Anterior cingulate cortex (tissue), 58 donors: Measurements from ENCODE around the gene LINC00305.

Experiments used
- DNase-seq, 58 donors: peaks; one replicate each; lab custom pipeline; 2025; lab: John Stamatoyannopoulos, UW

LINC00305 gene

DNA sequence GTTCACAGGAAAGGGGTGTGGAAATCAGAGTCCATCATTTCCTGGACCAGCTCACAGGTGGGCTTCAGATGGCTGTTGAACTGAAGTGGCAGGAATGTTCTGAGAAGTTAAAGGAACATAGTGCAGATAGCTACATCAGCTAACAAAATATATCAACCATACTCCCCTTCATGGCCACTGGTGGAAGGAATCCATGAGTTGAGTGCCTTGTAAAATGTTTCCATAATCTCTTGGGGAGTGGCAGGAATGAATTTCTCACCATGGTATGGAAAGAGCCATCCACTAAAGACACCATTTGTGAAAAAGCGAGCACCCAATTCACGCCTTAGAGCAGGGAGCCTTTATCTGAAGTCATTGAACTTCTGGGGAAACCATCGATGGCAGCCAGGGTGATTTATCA, at the start of gene LINC00305:
LINC00305 (minus strand) TSS at position 101 of the 400 bp plus-strand sequence.
- DNase-seq, result no peak

DNA sequence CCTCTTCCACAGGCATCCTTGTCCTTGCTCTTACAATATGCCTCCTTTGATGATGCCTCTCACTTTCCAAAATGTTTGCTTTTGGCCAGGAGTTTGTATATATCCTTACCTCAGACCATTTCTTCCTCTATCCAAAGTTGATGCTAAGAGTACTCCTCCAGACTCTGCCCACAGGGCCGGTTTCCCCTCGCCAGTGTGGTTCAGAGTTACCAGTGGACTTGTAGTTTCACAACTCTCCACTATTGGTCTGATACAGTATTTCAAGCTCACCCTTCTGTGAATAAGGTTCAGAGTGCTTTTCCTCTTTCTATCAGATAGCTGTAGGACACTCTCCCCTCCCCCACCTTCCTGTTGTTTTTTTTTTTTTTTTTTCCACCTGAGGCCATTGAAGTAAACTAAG, 42.2 kb upstream of the LINC00305 start:
- no peak for DNase-seq

DNA sequence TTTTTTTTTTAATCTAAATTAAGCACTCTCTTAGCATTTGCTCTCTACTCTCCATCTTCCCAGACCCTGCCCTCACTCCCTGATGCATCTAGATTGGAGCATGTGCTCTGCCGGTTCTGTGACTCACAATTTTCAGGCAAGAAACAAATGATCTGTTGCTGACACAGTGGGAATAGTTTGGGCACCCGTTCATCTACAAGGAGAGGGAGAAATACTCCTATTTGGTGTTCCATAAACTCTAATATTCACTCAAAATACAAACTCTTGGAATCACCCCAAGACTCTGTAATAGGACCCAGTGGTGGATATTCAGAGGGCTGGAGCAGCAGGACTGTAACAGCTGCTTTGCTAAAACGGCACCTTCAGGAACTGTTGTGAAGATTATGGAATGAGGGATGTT, 37.1 kb upstream of the LINC00305 start:
- no peak for DNase-seq

DNA sequence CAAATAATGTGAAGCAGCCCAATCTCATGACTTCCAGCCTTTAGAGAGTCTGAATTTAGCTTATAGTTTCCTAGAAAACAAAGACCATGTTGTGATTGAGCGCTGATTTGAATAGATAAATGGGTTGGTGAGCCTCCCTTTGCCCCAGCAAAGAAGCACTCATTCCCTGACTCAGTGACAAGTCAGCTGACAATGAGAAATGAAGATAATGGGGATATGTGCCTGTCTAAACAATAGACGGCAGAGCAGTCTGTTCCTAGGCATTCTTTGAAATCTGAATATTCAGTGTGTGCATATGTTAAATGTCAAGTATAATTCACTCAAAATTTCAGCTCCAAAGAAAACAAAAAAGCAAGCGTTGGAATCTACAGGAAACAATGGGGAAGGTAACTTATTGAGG, 34.8 kb upstream of the LINC00305 start:
- DNase-seq, result no peak

DNA sequence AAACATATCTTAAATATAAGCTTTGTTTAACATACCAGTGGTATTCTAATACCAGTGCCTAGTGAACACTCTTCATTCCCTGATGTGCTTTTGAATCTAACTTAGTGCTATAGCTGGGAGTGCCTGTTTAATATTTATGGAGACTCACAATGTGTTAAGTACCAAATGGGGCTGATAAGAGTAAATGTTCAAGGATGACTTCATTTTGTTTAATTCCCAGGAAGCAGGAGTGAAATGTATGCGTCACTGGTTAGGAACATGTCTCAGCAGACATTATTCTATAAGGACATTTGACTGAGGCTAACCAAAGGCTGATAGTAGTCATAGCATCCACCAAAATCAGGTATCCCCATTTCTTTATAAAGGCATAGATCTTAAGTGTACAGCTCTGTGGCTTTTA, 31.7 kb upstream of the LINC00305 start:
- no peak for DNase-seq

DNA sequence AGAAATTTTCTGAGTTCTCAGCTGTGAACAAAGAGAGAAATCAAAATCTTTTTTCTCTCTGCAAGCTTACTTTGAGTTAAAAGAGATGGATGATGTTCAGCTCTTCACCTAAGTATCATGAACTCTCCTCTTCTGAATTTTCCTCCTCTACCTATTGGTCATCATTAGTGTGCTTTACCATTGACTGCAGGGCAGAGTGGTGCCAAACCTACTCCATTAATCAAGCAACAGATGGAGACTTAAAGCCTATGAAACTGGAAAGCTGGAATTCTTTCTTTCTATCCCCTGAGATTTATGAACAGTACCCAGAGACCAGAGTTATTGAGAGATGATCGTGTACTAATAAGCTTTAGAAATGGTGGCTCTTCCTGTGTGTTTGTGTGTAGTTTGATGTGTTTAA, 31.3 kb upstream of the LINC00305 start:
- no peak for DNase-seq

DNA sequence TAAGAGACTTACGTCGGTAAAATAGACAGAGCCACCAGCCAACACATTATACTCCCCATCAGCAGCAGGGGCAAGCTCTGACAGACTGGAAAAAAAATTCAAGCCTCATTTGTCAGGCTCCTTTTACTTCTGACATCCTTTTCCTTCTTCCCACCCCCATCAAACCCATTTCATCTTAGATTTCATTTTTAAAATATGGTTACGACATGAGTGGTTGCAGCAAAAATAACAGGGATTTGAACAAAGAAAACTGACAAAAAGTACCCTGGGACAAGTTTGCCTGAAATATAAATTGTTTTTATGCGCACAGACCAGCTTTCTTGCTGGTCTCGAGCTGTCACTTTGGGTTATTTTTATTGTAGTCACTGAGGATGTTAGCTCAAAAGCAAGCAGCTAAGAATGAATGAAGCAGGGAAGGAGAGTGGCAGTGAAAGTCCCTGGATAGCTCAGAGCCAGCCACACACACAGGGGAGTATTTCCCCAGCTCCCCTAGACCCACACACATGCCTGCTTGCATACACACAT, 30.7 kb upstream of the LINC00305 start:
- no peak for DNase-seq

DNA sequence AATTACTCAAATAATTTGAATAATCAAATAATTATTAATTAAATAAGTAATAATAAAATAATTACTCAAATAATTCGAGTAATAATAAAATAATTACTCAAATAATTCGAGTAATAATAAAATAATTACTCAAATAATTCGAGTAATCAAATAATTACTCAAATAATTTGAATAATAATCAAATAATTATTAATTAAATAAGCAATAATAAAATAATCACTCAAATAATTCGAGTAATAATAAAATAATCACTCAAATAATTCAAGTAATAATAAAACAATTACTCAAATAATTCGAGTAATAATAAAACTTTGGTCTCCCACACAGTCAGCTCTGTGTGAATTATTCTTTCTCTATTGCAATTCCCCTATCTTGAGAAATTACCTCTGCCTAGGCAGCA, 30.0 kb upstream of the LINC00305 start:
- no peak for DNase-seq

DNA sequence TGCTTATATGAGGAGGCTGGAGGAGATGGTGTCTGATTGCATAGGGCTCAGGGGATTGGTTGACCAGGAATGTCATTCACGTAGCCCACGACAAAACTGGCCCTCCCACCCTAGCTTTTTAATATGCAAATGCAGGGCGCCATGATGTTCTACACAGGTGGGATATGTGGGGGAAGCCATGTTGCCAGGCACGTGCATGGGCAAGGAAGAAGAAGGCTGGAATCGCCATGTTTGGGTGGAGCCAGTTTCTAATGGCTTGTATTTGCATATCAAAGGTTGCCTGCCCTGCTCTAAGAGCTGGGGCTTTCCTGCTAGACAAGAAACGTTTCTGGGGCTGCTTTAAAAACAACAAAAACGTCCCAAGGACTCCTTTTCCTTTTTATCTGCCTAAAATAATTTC, 26.5 kb upstream of the LINC00305 start:
- no peak for DNase-seq

DNA sequence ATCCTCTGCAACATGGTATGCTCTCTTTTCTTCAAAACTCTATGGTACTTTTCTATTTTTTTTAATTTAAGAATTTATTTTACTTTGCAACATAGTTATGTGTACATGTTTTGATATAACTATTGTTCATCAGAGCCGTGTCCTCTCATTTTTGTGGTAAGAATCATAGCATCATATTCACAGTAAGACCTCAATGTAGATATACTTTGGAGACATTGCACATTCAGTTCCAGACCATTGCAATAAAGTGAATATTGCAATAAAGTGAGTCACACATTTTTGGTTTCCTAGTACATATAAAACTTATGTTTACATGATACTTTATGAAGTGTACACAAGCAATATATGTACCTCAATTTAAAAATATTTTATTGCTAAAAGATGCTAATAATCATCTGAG, 22.7 kb upstream of the LINC00305 start:
- no peak for DNase-seq

DNA sequence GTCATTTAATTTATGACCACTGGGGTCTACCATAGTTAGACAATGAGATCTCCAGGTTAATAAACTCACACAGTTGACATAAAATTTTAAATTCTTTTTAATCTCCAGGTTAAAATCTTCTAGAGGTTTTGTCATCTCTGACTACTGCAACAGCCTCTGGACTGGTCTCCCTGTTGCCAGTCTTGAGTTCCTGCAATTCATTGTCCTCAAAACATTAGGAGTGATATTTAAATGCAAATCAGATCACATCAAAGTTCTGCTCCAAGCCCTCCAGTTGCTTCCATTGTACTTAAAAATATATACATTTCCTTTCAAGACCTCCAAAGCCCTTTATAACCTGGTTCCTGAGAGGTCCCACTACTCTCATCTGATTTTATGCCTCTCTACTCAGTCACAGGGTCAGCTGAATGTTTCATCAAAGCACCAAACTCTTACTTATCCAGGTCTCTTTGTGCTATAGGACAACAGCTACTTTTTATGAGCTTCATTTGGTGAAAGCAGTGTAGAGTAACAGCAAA, 18.6 kb upstream of the LINC00305 start:
- DNase-seq, result no peak

DNA sequence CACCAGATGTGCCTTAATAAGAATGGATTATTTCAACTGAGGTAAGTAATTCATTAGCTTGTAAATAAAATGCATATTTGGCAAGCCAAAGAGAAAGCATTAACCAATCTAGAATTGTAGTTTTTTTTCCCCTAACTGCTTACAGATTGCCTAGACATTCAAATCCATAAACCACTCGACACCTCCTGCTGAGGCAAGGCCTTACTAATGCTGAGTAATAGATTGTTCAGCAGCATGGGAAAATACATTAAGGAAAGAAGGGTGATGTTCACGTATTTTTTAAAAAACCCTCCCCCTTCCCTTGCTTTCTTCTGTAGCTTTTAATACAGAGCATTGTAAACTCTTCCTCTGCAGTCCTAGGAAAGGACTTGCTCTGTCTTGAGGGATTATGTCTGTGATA, 17.0 kb upstream of the LINC00305 start:
- no peak for DNase-seq

DNA sequence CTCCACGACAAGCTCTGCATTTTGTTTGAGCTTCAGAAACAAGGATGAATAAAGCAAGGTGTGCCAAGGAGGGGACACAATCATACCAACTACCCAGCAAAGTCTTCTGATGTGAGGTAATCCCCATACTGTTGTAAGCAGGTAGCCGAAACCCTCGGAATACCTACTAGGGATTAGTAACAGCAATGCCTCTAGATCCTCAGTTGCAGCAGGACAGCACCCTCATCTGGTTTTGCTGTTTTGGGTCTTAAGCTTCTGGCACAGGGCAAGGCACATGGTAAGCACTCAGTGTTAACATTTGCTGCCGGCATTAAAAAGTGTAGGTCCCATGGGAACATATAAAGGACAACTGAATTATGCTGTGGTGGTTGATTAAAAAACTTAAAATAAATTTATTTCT, 16.0 kb upstream of the LINC00305 start:
- no peak for DNase-seq

DNA sequence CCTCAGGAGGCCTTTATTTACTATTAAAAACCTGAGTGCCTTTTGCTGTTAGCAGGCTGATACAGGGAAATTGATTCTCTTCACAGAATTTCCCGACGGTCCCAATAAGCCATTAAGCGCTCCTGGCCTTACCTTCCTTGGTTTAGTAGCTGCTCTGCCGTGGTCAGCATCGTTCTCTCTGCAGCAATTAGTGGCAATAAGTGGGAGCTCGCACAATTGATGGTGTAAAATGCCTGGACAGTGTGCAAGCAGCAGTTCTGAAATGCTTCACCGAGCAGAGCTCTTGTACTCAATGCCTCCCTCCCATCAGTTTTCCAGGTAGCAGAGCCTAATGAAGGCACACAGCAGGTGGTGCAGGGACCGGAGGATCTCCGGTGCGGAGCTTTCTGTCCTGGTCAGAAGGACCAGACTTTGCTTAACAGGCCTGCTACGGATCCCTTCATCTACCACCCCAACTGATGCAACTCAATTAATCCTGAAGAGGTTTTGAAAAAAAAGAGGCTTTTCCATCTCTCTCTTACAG, 1.1 kb upstream of the LINC00305 start:
- DNase-seq, result no peak

DNA sequence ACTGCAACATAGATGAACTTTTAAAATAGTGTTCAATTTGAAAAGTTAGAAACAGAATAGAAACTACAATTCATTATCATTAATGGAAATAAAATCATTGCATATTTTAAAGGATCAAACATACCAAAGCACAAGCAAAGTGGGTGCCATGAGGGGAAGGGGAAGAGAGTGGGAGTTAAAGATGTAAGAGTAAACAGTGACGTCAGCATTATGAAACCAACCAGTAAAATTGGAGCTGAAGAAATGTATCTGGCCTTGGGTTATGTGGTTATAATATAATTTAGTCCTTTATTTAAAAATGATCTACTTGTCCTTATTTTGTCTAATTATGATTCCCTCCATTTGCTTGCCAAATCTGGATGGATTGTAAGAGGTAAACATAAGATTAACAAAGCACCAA, 6.0 kb downstream of the LINC00305 start:
- DNase-seq, result no peak

DNA sequence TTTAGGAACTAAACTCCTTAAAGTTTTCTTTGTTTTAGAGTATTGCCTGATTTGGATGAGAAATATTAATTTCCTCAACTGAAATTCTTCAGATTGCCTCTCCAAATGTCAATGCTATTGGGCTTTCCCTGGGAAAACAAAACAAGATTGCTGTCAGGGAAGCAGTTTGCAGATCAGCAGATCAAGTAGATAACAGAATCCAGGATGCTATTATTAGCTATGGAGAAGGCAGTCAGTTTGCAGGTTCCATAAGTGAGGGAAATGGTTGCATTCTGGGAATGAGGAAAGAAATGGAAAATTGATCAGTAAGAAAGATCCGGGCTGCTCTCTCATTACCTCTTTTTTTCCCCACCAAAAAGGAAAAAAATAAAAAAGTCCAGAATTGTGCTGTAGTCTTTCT, 11.0 kb downstream of the LINC00305 start:
- DNase-seq, result no peak

DNA sequence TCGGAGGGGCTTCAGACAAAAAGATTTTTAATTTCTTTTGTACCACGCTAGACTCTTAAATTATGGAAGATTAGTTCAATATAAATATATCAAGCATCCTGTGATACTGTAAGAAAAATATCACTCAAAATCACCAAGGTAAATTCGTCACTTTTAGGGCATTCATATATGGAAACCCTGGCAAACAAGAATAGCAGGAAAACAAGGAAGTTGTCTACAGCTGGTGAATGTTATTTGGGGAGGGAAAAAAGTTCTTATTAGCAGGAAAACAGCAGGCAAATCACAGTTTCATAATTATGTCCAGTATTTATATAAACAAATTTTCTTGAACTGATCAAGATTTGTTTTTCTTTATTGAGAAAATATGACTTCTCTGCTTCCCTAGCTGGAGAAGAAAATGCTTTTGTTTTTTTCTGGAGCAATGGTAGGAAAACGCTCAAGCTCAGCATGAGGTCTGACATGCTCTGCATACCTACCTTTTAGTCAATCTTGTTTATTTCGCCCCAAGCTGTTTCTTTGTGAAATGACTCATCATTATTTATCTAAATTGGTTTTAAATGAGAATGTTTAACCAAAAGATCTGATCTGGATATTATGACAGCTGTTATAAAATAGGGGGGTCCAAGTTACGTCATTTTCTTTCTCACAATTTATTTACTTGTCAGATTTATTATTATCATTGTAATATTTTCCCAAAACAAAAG, 14.7 kb downstream of the LINC00305 start:
- no peak for DNase-seq

DNA sequence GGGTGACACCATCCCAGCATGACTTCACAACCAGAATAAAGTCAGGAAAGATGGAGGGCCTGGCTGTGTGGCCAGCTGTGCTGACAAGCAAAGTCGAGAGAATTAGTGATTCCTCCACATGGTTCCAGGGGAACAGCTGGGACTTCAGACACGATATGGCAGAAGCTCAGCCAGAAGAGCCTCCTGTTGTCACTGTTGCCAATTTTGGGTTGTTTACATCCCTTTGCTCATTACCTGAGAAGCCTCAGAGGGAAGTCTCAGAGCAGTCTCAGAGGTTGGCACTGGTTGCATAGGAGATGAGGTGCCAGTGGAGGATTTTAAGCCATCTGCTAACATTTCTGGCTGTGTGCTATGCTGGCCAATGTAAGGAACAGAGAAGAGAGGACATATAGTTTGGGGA, 16.0 kb downstream of the LINC00305 start:
- DNase-seq, result no peak

DNA sequence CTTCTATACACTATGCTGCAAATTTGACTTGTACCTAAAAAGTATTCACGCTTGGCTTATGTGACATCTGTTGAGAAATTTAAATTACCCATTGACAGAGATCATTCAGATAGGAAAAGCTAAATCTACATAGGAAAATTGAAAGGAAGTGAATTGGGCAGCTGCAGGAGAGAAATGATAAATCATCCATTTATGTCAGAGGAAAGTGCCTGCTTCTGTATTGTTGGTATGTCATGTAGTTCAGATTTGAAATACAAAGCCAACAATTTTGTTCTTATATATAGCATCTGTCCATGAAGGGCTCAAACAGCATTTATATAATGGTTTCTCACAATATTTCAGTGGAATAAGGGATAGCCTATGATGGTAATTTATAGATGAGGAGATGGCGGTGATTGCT, 17.6 kb downstream of the LINC00305 start:
- no peak for DNase-seq

DNA sequence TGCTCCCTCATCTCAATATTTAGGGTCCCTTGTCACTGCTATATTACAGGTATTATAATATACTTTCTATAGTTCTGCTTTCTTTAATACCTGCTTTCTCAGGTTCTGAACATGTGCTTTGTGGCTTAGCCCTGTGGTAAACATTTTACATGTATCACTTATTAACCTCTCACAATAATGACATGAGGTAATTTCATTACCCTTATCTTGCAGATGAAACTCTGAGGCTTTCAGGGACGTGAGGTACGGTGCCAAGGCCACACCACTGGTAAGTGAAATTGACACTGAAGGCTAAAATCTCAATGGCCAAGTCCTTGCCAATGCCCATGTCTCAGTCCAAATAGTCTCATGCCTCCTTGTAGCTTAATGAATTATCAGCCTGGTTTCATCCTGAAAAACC, 21.7 kb downstream of the LINC00305 start:
- DNase-seq, result no peak

DNA sequence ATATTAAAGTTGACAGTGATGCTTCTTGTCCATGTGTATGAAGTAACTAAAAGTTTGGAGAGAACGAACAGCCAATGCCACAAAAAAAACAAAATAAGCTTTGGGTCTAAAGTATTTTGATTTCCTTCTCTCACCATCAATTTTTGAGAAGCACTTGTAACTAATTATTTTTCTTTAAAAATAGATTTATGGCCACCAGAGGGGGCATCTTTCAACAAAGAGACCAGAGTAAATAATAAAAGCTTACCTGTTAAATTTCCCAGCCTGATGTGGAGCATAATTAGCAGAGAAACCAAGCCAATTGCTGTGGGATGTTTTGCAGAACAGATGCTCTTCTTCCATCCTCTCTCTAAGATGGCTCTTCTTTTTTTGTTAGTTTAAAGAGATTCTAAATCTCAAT, 29.0 kb downstream of the LINC00305 start:
- no peak for DNase-seq

DNA sequence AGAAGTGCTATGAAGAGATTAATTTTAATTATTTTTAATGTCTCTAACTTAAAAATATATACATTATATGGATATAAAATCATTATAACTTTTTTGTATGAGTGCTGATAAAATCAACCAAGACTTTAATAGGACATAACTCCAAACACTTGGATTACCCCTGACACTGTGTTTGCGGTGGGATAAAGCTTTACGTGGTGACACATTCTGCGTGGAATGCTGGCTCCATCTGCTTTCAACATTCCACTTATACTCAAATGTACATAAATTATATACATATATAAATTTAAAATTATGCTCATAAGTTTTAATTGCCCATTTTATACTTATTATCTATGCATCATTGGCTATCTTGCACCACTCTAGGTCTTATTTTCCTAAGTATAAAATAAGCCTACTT, 30.5 kb downstream of the LINC00305 start:
- DNase-seq, result no peak
